B cell (primary cell): ENCODE data around the gene KCNH6. TPM values are rescaled to one million over a fixed set of nuclear protein-coding genes. Genes with fewer than 3 reads are reported as not detected.
A peak's percentile ranks its signal among the peaks of the same experiment; 100 is the strongest.

Experiments
- ATAC-seq: fragments of 200-7000 bp; cut with Tn5 transposase; one replicate; pipeline ENCODE4 v1.10.0; 2021; ENCODE audit warnings: low read depth, mild to moderate bottlenecking, moderate number of reproducible peaks, moderate library complexity
- CTCF ChIA-PET: fragments of 350-600 bp; sonication (Branson Sonifier 250); formaldehyde crosslinking; loops from one replicate; lab custom pipeline; 2021; ENCODE audit warnings: antibody characterized with exemption, inconsistent platforms; lab: Charles Lee
- POLR2A ChIA-PET: fragments of 350-600 bp; sonication (Branson Sonifier 250); formaldehyde crosslinking; loops from one replicate; lab custom pipeline; 2021; ENCODE audit warnings: antibody characterized with exemption; lab: Charles Lee
- DNase-seq: peaks from one replicate; pipeline ENCODE4 v3.0.0; 2013
- H2AFZ ChIP-seq: 2 replicates; pipeline ENCODE4 v1.6.1; 2012; ENCODE audit warnings: mild to moderate bottlenecking, low read depth, low read length; ENCODE audit not compliant: insufficient read depth, poor library complexity, severe bottlenecking
- H3K27ac ChIP-seq, 2 donors: 1 replicate in 1 of 2; 2 replicates in 1 of 2; pipeline ENCODE4 v1.5.1; 2012 to 2013; ENCODE audit warnings: low read length in 2 of 2, mild to moderate bottlenecking in 2 of 2, moderate library complexity in 1 of 2
- H3K27me3 ChIP-seq, 4 experiments: fragments of 200-600 bp in 1 of 4; sonication (generic) in 1 of 4; replicated peaks in 1 of 4; 1 replicate in 2 of 4; 2 replicates in 2 of 4; pipeline versions ENCODE4 v1.6.1 to v1.7.0; 2013 to 2016; ENCODE audit warnings: low read length in 3 of 4, mild to moderate bottlenecking in 2 of 4, mixed read lengths in 1 of 4, moderate library complexity in 1 of 4; ENCODE audit not compliant: insufficient read depth in 4 of 4, control insufficient read depth in 3 of 4; ENCODE audit errors: control extremely low read depth in 1 of 4
- H3K36me3 ChIP-seq, 2 experiments: replicated peaks in 1 of 2; 1 replicate in 1 of 2; 2 replicates in 1 of 2; pipeline versions ENCODE4 v1.6.1 to v1.7.1; 2013; ENCODE audit warnings: low read length in 1 of 2; ENCODE audit not compliant: insufficient read depth in 2 of 2, control insufficient read depth in 1 of 2; ENCODE audit errors: control extremely low read depth in 1 of 2, extremely low read depth in 1 of 2
- H3K4me1 ChIP-seq, 2 donors: fragments of 200-600 bp in 1 of 2; sonication (generic) in 1 of 2; 1 replicate in 1 of 2; 2 replicates in 1 of 2; pipeline versions ENCODE4 v1.5.1 to v1.6.1; 2013 to 2017; ENCODE audit warnings: low read length in 2 of 2; ENCODE audit not compliant: control insufficient read depth in 2 of 2, insufficient read depth in 2 of 2
- H3K4me2 ChIP-seq: replicated peaks from 2 replicates; pipeline ENCODE3; 2012; ENCODE audit warnings: mild to moderate bottlenecking, low read depth, low read length; ENCODE audit not compliant: poor library complexity, severe bottlenecking
- H3K4me3 ChIP-seq, 5 experiments: fragments of 200-600 bp in 1 of 5; sonication (generic) in 1 of 5; 1 replicate in 3 of 5; 2 replicates in 2 of 5; pipeline versions ENCODE4 v1.5.1 to v1.7.0; 2011 to 2016; ENCODE audit warnings: low read length in 4 of 5, mild to moderate bottlenecking in 4 of 5, low read depth in 2 of 5, control low read depth in 1 of 5, moderate library complexity in 1 of 5; ENCODE audit not compliant: insufficient read depth in 1 of 5; ENCODE audit errors: control extremely low read depth in 1 of 5, extremely low read depth in 1 of 5
- H3K79me2 ChIP-seq: fragments of 200-600 bp; sonication (generic); one replicate; pipeline ENCODE4 v1.6.0; 2016; ENCODE audit warnings: low read length; ENCODE audit not compliant: control insufficient read depth, insufficient read depth
- H3K9ac ChIP-seq: fragments of 200-600 bp; sonication (generic); 2 replicates; pipeline ENCODE4 v1.6.1; 2017; ENCODE audit warnings: mild to moderate bottlenecking, low read length, moderate library complexity
- H3K9me3 ChIP-seq, 3 donors: one replicate each; pipeline versions ENCODE4 v1.6.1 to v1.7.1; 2013; ENCODE audit warnings: low read length in 2 of 3; ENCODE audit not compliant: control insufficient read depth in 2 of 3, insufficient read depth in 1 of 3; ENCODE audit errors: control extremely low read depth in 1 of 3
- H4K20me1 ChIP-seq: 2 replicates; pipeline ENCODE4 v1.6.0; 2012; ENCODE audit warnings: mild to moderate bottlenecking, low read length; ENCODE audit not compliant: insufficient read depth, control insufficient read depth, poor library complexity, severe bottlenecking
- H3K27ac Mint-ChIP-seq: one replicate; pipeline ENCODE4 v1.8.0; 2021; ENCODE audit warnings: mixed read lengths
- H3K27me3 Mint-ChIP-seq: one replicate; pipeline ENCODE4 v1.8.0; 2021; ENCODE audit warnings: mixed read lengths
- H3K4me1 Mint-ChIP-seq: one replicate; pipeline ENCODE4 v1.8.0; 2021; ENCODE audit warnings: mixed read lengths
- H3K4me3 Mint-ChIP-seq: one replicate; pipeline ENCODE4 v1.8.0; 2021; ENCODE audit warnings: mixed read lengths
- H3K9me3 Mint-ChIP-seq: one replicate; pipeline ENCODE4 v1.8.0; 2022; ENCODE audit warnings: mixed read lengths; ENCODE audit not compliant: insufficient read depth
- EZH2 ChIP-seq: IDR thresholded peaks from 2 replicates; pipeline ENCODE4 v1.6.1; 2012; ENCODE audit warnings: borderline replicate concordance, low read depth, mild to moderate bottlenecking, moderate library complexity, low read length; ENCODE audit not compliant: insufficient read depth, poor library complexity, severe bottlenecking
- WGBS: methylation state at CpG from one replicate; pipeline ENCODE4 v1.1.5; 2013; ENCODE audit warnings: missing lambda C conversion rate; ENCODE audit not compliant: insufficient coverage; 5-methylcytosine and 5-hydroxymethylcytosine counted together
- intact Hi-C: fragments of 100-400 bp; cut with micrococcal nuclease; formaldehyde crosslinking; loops from one replicate; pipeline ENCODE4 v1.10.0; 2022
- polyA plus RNA-seq: library from polyadenylated mRNA; depleted of rRNA; stranded (reverse); fragments of >200 nt; gene quantifications from 2 replicates; pipeline ENCODE4 v1.2.3, GENCODE V29; 2012
- total RNA-seq, 2 donors: library from RNA; stranded (reverse); fragments of 120-200 nt in 1 of 2; gene quantifications; 1 replicate in 1 of 2; 2 replicates in 1 of 2; pipeline versions ENCODE4 v1.2.3 to v1.2.4, GENCODE V29; 2013 to 2022
- TF ChIP-seq, protein P1 (sequence below): fragments of 200-600 bp; IDR thresholded peaks from one replicate; pipeline ENCODE4 v1.8.0; 2022; ENCODE audit warnings: antibody characterized with exemption, mild to moderate bottlenecking

The KCNH6 gene
- total and polyA plus RNA-seq, 2 donors (not counting 1 experiment from before 2014, with no cell fraction given), result not detected

- no peak for ATAC-seq
- ChIA-PET POLR2A (no interaction called here), CTCF (interaction anchor here (0.6 to 8.7 kb wide), 3 partner anchors 14 to 136 kb away, joined by 4 to 158 read pairs (median 4); no protein-coding TSS in a partner anchor)
- peaks cover 20% of the 10 kb centered on the region in 2 donors for H3K4me1 ChIP-seq
- no peak overlapping the region for H3K4me3 ChIP-seq
- intact Hi-C loops, result no loop called here
- WGBS, result 72% methylated on average over 26 of the region's 28 CpGs
- peaks cover 31% of the 10 kb centered on the region for H3K27me3 Mint-ChIP-seq
- H3K27ac ChIP-seq, result no peak overlapping the region
- H3K4me2 ChIP-seq, result peak overlapping the region; percentile 98
- H3K27ac Mint-ChIP-seq, result no peak overlapping the region
- peaks cover 0 to 2% (median 0%) of the 10 kb centered on the region in 3 donors for H3K9me3 ChIP-seq
- H3K9me3 Mint-ChIP-seq, result no peaks in the 10 kb centered on the region
- no peak overlapping the region for H2AFZ ChIP-seq
- peaks cover 0 to 41% (median 13%) of the 10 kb centered on the region in 4 experiments for H3K27me3 ChIP-seq
- TF ChIP-seq, protein P1, sequence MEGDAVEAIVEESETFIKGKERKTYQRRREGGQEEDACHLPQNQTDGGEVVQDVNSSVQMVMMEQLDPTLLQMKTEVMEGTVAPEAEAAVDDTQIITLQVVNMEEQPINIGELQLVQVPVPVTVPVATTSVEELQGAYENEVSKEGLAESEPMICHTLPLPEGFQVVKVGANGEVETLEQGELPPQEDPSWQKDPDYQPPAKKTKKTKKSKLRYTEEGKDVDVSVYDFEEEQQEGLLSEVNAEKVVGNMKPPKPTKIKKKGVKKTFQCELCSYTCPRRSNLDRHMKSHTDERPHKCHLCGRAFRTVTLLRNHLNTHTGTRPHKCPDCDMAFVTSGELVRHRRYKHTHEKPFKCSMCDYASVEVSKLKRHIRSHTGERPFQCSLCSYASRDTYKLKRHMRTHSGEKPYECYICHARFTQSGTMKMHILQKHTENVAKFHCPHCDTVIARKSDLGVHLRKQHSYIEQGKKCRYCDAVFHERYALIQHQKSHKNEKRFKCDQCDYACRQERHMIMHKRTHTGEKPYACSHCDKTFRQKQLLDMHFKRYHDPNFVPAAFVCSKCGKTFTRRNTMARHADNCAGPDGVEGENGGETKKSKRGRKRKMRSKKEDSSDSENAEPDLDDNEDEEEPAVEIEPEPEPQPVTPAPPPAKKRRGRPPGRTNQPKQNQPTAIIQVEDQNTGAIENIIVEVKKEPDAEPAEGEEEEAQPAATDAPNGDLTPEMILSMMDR, result no peak
- TF ChIP-seq EZH2, result no peak
- H3K36me3 ChIP-seq, result no peaks in the 10 kb centered on the region
- no peaks in the 10 kb centered on the region for H3K79me2 ChIP-seq
- H3K4me3 Mint-ChIP-seq, result peak overlapping the region; percentile 77
- no peak overlapping the region for H3K9ac ChIP-seq
- no peaks in the 10 kb centered on the region for H4K20me1 ChIP-seq
- DNase-seq, result no peak
- H3K4me1 Mint-ChIP-seq, result peaks cover 24% of the 10 kb centered on the region
Measured at GRCh38 chr17:63475491-63476412, 47.4 kb upstream of the KCNH6 start.

GRCh38 chr17:63476459-63476853 is 46.7 kb upstream of the KCNH6 start:
- H3K27ac Mint-ChIP-seq, result no peak overlapping the region
- Histone ChIP-seq H3K36me3 (no peaks in the 10 kb centered on the region), H3K9me3 (peaks cover 0 to 2% (median 0%) of the 10 kb centered on the region in 3 donors), H2AFZ (peak overlapping the region; percentile 70), H3K4me2 (peak overlapping the region; percentile 98), H3K4me3 (peak overlapping the region in 3 of 5 experiments; percentile 43 to 62 (median 45)), H3K79me2 (no peaks in the 10 kb centered on the region), H3K27me3 (peaks cover 0 to 43% (median 13%) of the 10 kb centered on the region in 4 experiments), H3K9ac (peak overlapping the region; percentile 62), H3K27ac (no peak overlapping the region), H3K4me1 (peaks cover 20% of the 10 kb centered on the region in 2 donors), H4K20me1 (no peaks in the 10 kb centered on the region)
- CTCF ChIA-PET, result interaction anchor here (0.6 to 8.7 kb wide), 3 partner anchors 15 to 136 kb away, joined by 4 to 158 read pairs (median 4); no protein-coding TSS in a partner anchor
- DNase-seq (no peak), ATAC-seq (no peak)
- H3K9me3 Mint-ChIP-seq, result no peaks in the 10 kb centered on the region
- H3K27me3 Mint-ChIP-seq, result peaks cover 31% of the 10 kb centered on the region
- peaks cover 24% of the 10 kb centered on the region for H3K4me1 Mint-ChIP-seq
- 0% methylated on average over 33 of the region's 36 CpGs for WGBS
- H3K4me3 Mint-ChIP-seq, result peak overlapping the region; percentile 77
- intact Hi-C loops, result no loop called here
- POLR2A ChIA-PET, result no interaction called here
- TF ChIP-seq EZH2, result no peak
- TF ChIP-seq, protein P1, result no peak
